H9 (cell line): ENCODE results near the gene ZSCAN1. TPM values are rescaled to one million over a fixed set of nuclear protein-coding genes. Genes with fewer than 3 reads are reported as not detected.

Experiments used
- DNase-seq: peaks from one replicate; pipeline ENCODE4 v3.0.0-alpha.2; 2017
- H2AFZ ChIP-seq: one replicate; pipeline ENCODE4 v1.6.1; 2013; ENCODE audit warnings: mild to moderate bottlenecking, low read length, control low read depth, moderate library complexity
- H2AK5ac ChIP-seq: 2 replicates; pipeline ENCODE4 v1.6.1; 2013; ENCODE audit warnings: low read length, control low read depth, mixed read lengths; ENCODE audit not compliant: insufficient read length
- H2BK120ac ChIP-seq: one replicate; pipeline ENCODE4 v1.6.1; 2013; ENCODE audit warnings: low read depth, mild to moderate bottlenecking, low read length, control low read depth, inconsistent platforms; ENCODE audit not compliant: poor library complexity, severe bottlenecking
- H2BK12ac ChIP-seq: 2 replicates; pipeline ENCODE4 v1.6.1; 2013; ENCODE audit warnings: low read length, control low read depth, mixed read lengths, low read depth; ENCODE audit not compliant: insufficient read length
- H2BK15ac ChIP-seq: 2 replicates; pipeline ENCODE4 v1.6.1; 2013; ENCODE audit warnings: low read depth, low read length, control low read depth
- H2BK20ac ChIP-seq: one replicate; pipeline ENCODE4 v1.6.1; 2013; ENCODE audit warnings: low read depth, mild to moderate bottlenecking, low read length, control low read depth, inconsistent platforms; ENCODE audit not compliant: poor library complexity, severe bottlenecking
- H2BK5ac ChIP-seq: 2 replicates; pipeline ENCODE4 v1.6.1; 2013; ENCODE audit warnings: low read length, control low read depth, mixed read lengths; ENCODE audit not compliant: insufficient read length
- H3K14ac ChIP-seq: 2 replicates; pipeline ENCODE4 v1.6.1; 2013; ENCODE audit warnings: low read length, control low read depth; ENCODE audit not compliant: insufficient read depth
- H3K18ac ChIP-seq: 2 replicates; pipeline ENCODE4 v1.6.1; 2013; ENCODE audit warnings: low read depth, mild to moderate bottlenecking, mixed read lengths, low read length, control low read depth; ENCODE audit not compliant: insufficient read length
- H3K23ac ChIP-seq: 2 replicates; pipeline ENCODE4 v1.6.1; 2013; ENCODE audit warnings: low read length, control low read depth, mixed read lengths, low read depth; ENCODE audit not compliant: insufficient read length
- H3K23me2 ChIP-seq: 2 replicates; pipeline ENCODE4 v1.6.1; 2013; ENCODE audit warnings: low read depth, mild to moderate bottlenecking, mixed read lengths, low read length, control low read depth; ENCODE audit not compliant: insufficient read length, poor library complexity, severe bottlenecking
- H3K27ac ChIP-seq: 2 replicates; pipeline ENCODE4 v1.5.1; 2013; ENCODE audit warnings: low read length, control low read depth, mixed read lengths, low read depth; ENCODE audit not compliant: insufficient read length
- H3K27me3 ChIP-seq: 2 replicates; pipeline ENCODE4 v1.6.1; 2013; ENCODE audit warnings: low read length, control low read depth, inconsistent platforms; ENCODE audit not compliant: insufficient read depth
- H3K4ac ChIP-seq: 2 replicates; pipeline ENCODE4 v1.6.1; 2013; ENCODE audit warnings: low read depth, mild to moderate bottlenecking, control low read depth, inconsistent platforms, low read length, moderate library complexity
- H3K4me1 ChIP-seq: 2 replicates; pipeline ENCODE4 v1.6.1; 2013; ENCODE audit warnings: low read length, control low read depth, inconsistent platforms; ENCODE audit not compliant: insufficient read depth
- H3K4me2 ChIP-seq: 2 replicates; pipeline ENCODE4 v1.6.1; 2013; ENCODE audit warnings: low read length, control low read depth, mixed read lengths; ENCODE audit not compliant: insufficient read length, insufficient read depth
- H3K56ac ChIP-seq: 2 replicates; pipeline ENCODE4 v1.6.1; 2013; ENCODE audit warnings: low read depth, mild to moderate bottlenecking, mixed read lengths, low read length, control low read depth; ENCODE audit not compliant: insufficient read length
- H3K79me1 ChIP-seq: 2 replicates; pipeline ENCODE4 v1.6.1; 2013; ENCODE audit warnings: low read depth, mild to moderate bottlenecking, moderate library complexity, low read length, control low read depth, inconsistent platforms; ENCODE audit not compliant: insufficient read depth, poor library complexity, severe bottlenecking
- H3K79me2 ChIP-seq: 2 replicates; pipeline ENCODE4 v1.6.1; 2013; ENCODE audit warnings: low read length, control low read depth, inconsistent platforms; ENCODE audit not compliant: insufficient read depth
- H3K9ac ChIP-seq: 2 replicates; pipeline ENCODE4 v1.6.1; 2013; ENCODE audit warnings: low read length, control low read depth, mixed read lengths; ENCODE audit not compliant: insufficient read length; ENCODE audit errors: extremely low read depth
- H3K9me3 ChIP-seq: one replicate; pipeline ENCODE4 v1.6.1; 2013; ENCODE audit warnings: low read depth, low read length, inconsistent platforms; ENCODE audit not compliant: control insufficient read depth
- H3T11ph ChIP-seq: one replicate; pipeline ENCODE4 v1.6.1; 2013; ENCODE audit warnings: mild to moderate bottlenecking, low read length, control low read depth, inconsistent platforms
- H4K20me1 ChIP-seq: one replicate; pipeline ENCODE4 v1.6.1; 2013; ENCODE audit not compliant: control insufficient read depth, insufficient read length, insufficient read depth
- H4K5ac ChIP-seq: 2 replicates; pipeline ENCODE4 v1.6.1; 2013; ENCODE audit warnings: low read depth, mild to moderate bottlenecking, mixed read lengths, low read length, control low read depth; ENCODE audit not compliant: insufficient read length
- H4K8ac ChIP-seq: replicated peaks from 2 replicates; pipeline ENCODE4 v1.6.1; 2013; ENCODE audit warnings: low read length, control low read depth, mixed read lengths, low read depth; ENCODE audit not compliant: insufficient read length
- H4K91ac ChIP-seq: 2 replicates; pipeline ENCODE4 v1.6.1; 2013; ENCODE audit warnings: low read depth, mild to moderate bottlenecking, moderate library complexity, mixed read lengths, low read length, control low read depth; ENCODE audit not compliant: insufficient read length
- H3K27ac Mint-ChIP-seq, 3 experiments: 2 replicates in 2 of 3; 3 replicates in 1 of 3; pipeline ENCODE4 v1.8.0; 2020 to 2021; ENCODE audit warnings: mixed read lengths in 3 of 3, mild to moderate bottlenecking in 1 of 3, moderate library complexity in 1 of 3
- H3K27me3 Mint-ChIP-seq: 2 replicates; pipeline ENCODE4 v1.8.0; 2021; ENCODE audit warnings: low read depth, mild to moderate bottlenecking, moderate library complexity, mixed read lengths
- H3K36me3 Mint-ChIP-seq, 3 experiments: 2 replicates in 2 of 3; 3 replicates in 1 of 3; pipeline ENCODE4 v1.8.0; 2020 to 2021; ENCODE audit warnings: low read depth in 3 of 3, mixed read lengths in 3 of 3; ENCODE audit not compliant: insufficient read depth in 1 of 3
- H3K4me1 Mint-ChIP-seq, 2 experiments: 2 replicates each; pipeline ENCODE4 v1.8.0; 2020; ENCODE audit warnings: mixed read lengths in 2 of 2
- H3K4me3 Mint-ChIP-seq, 2 experiments: 2 replicates in 1 of 2; 3 replicates in 1 of 2; pipeline ENCODE4 v1.8.0; 2020 to 2021; ENCODE audit warnings: mild to moderate bottlenecking in 2 of 2, mixed read lengths in 2 of 2, moderate library complexity in 1 of 2
- H3K9me3 Mint-ChIP-seq, 2 experiments: 2 replicates in 1 of 2; 3 replicates in 1 of 2; pipeline ENCODE4 v1.8.0; 2020; ENCODE audit warnings: mild to moderate bottlenecking in 2 of 2, mixed read lengths in 2 of 2, moderate library complexity in 1 of 2
- CTCF ChIP-seq: fragments of 200-600 bp; sonication (generic); conservative IDR thresholded peaks from 3 replicates; pipeline ENCODE4 v1.8.0; 2021; ENCODE audit warnings: antibody characterized with exemption, mild to moderate bottlenecking
- WGBS: extraction: QIAGEN DNeasy Blood & Tissue Kit; methylation state at CpG from one replicate; pipeline ENCODE4 v1.1.7; 2013; ENCODE audit warnings: missing lambda C conversion rate, low lambda C conversion rate, mixed read lengths; ENCODE audit not compliant: insufficient read length; ENCODE audit errors: extremely low coverage; 5-methylcytosine and 5-hydroxymethylcytosine counted together
- total RNA-seq: library from RNA; stranded (reverse); gene quantifications from 2 replicates; pipeline ENCODE4 v1.2.1, GENCODE V29; 2021

The ZSCAN1 gene
- total RNA-seq, 1 experiment from 2014 or later = 1.2 TPM

GRCh38 chr19:58024661-58025060, 9.2 kb upstream of the ZSCAN1 start:
- H2BK12ac ChIP-seq = no peak overlapping the region
- no peak overlapping the region for H3K4me3 Mint-ChIP-seq
- H3K4me1 Mint-ChIP-seq = no peaks in the 10 kb centered on the region
- H3K18ac ChIP-seq = no peak overlapping the region
- H4K8ac ChIP-seq = no peak overlapping the region
- no peak overlapping the region for H4K5ac ChIP-seq
- H3K4me2 ChIP-seq = no peak overlapping the region
- H3K27ac ChIP-seq = no peak overlapping the region
- DNase-seq = no peak
- peaks cover 12% of the 10 kb centered on the region for H3K27me3 Mint-ChIP-seq
- H3K36me3 Mint-ChIP-seq = peaks cover 7 to 14% (median 9%) of the 10 kb centered on the region in 3 experiments
- no peak overlapping the region for H3K14ac ChIP-seq
- no peaks in the 10 kb centered on the region for H3K79me2 ChIP-seq
- no peaks in the 10 kb centered on the region for H3K27me3 ChIP-seq
- H2BK20ac ChIP-seq = no peak overlapping the region
- H4K91ac ChIP-seq = no peak overlapping the region
- H2BK120ac ChIP-seq = no peak overlapping the region
- H3K4me1 ChIP-seq = no peaks in the 10 kb centered on the region
- no peaks in the 10 kb centered on the region for H4K20me1 ChIP-seq
- no peak overlapping the region for H3K23ac ChIP-seq
- no peak overlapping the region for H2AFZ ChIP-seq
- no peak overlapping the region for H3K9ac ChIP-seq
- WGBS = no CpG with 5 or more reads among the region's 12 CpGs
- H3K56ac ChIP-seq = no peak overlapping the region
- no peak overlapping the region for H2AK5ac ChIP-seq
- no peak overlapping the region for H3K27ac Mint-ChIP-seq
- no peak overlapping the region for H2BK5ac ChIP-seq
- no peak for TF ChIP-seq CTCF
- H2BK15ac ChIP-seq = no peak overlapping the region
- H3K79me1 ChIP-seq = no peaks in the 10 kb centered on the region
- no peaks in the 10 kb centered on the region for H3K9me3 ChIP-seq
- no peaks in the 10 kb centered on the region for H3K23me2 ChIP-seq
- peaks cover 71 to 76% of the 10 kb centered on the region in 2 experiments for H3K9me3 Mint-ChIP-seq
- no peak overlapping the region for H3T11ph ChIP-seq
- no peak overlapping the region for H3K4ac ChIP-seq
